Progenitor cell of endocrine pancreas (in vitro differentiated cells): ENCODE data around the gene KLHL34. TPM values are rescaled to one million over a fixed set of nuclear protein-coding genes. Genes with fewer than 3 reads are reported as not detected.

Experiments
- DNase-seq: peaks from one replicate; pipeline ENCODE4 v3.0.0; 2021; ENCODE audit warnings: low spot score; ENCODE audit not compliant: unreplicated experiment
- H3K27ac Mint-ChIP-seq: 2 replicates; pipeline ENCODE4 v1.8.0; 2021; ENCODE audit warnings: mild to moderate bottlenecking, moderate library complexity, mixed read lengths
- H3K27me3 Mint-ChIP-seq: 2 replicates; pipeline ENCODE4 v1.8.0; 2021; ENCODE audit warnings: mixed read lengths
- H3K36me3 Mint-ChIP-seq: 2 replicates; pipeline ENCODE4 v1.8.0; 2022; ENCODE audit warnings: mixed read lengths; ENCODE audit not compliant: insufficient read depth
- H3K4me1 Mint-ChIP-seq: 2 replicates; pipeline ENCODE4 v1.8.0; 2021; ENCODE audit warnings: low read depth, mixed read lengths
- H3K4me3 Mint-ChIP-seq: 2 replicates; pipeline ENCODE4 v1.8.0; 2021; ENCODE audit warnings: low read depth, mild to moderate bottlenecking, moderate library complexity, mixed read lengths
- H3K9me3 Mint-ChIP-seq: 2 replicates; pipeline ENCODE4 v1.8.0; 2021; ENCODE audit warnings: low read depth, mixed read lengths
- long read RNA-seq: library from polyadenylated mRNA; unstranded; transcript quantifications from one replicate; pipeline ENCODE4 v2.0.0, GENCODE V29; 2020
- total RNA-seq: library from RNA; stranded (reverse); gene quantifications from 2 replicates; pipeline ENCODE4 v1.2.1, GENCODE V29; 2021
- TF ChIP-seq, protein P1 (sequence below): fragments of 200-600 bp; sonication (generic); IDR thresholded peaks from one replicate; pipeline ENCODE4 v1.5.0; 2021; ENCODE audit warnings: antibody characterized with exemption, mild to moderate bottlenecking; ENCODE audit not compliant: unreplicated experiment

Gene KLHL34, protein sequence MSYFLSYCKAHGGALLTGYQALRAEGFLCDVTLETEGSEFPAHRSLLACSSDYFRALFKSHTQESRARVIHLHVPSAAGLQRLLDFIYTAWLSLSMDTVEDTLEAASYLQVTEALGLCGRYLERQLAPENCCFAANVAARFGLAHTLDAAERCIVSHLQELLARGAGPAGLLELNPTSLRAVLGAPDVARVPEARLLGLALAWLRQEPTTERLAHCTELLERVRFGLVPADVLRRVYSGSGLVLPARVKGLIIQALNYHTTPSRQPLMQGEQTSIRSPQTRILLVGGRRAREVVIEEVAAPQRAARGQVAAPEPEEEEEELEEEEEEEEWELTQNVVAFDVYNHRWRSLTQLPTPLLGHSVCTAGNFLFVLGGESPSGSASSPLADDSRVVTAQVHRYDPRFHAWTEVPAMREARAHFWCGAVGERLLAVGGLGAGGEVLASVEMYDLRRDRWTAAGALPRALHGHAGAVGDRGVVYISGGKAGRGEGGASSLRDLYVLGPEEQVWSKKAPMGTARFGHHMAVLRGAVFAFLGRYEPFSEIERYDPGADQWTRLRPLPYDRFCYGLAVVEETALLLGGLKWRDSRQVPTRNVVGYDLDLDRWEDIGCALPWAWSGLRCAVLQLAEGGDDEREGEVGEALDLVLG
- not detected in 2 replicates for total RNA-seq
- long read RNA-seq, partial matches to known transcripts = 0 of 1 reads
- long read RNA-seq, other reads (novel, unspliced or antisense) = 0 of 1 reads

DNA sequence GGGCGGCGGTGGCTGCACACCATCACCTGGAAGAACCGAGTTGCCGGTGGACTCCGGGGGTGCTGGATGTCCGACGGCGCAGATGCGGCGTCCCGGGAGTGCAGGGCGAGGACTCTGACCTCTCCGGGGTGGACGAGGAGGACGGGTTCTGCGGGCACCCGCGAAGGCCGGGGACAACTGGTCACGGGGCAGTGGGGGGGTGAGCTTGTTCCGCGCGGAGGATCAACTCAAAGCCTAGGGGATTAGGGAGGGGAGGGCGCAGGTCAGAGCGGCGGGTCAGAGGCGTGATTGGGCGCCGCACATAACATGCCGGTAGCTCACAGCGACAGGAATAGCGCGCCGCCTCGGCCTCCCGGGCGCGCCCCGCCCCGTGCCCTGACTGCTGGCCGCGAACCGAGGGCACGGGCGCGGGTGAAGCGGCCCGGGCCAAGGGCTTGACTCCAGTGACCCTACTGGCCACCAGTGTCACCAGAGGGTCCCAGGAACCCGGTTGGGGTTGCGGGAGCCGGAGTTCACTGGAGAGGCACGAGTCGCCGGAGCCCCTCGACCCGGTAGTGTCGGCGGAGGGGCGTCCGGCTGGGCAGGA lies at the start of gene KLHL34:
TSS of gene KLHL34 (minus strand) at position 179 of the 586 bp plus-strand sequence. CDS start 542 bp downstream, outside the sequence.
- Mint-ChIP-seq H3K27ac (no peak within 1 kb of the TSS), H3K9me3 (peaks cover 3% of the 10 kb centered on the region), H3K36me3 (peaks cover 14% of the 10 kb centered on the region), H3K27me3 (no peaks in the 10 kb centered on the region), H3K4me1 (no peaks in the 10 kb centered on the region), H3K4me3 (no peak within 1 kb of the TSS)
- no peak for DNase-seq
- TF ChIP-seq, protein P1, sequence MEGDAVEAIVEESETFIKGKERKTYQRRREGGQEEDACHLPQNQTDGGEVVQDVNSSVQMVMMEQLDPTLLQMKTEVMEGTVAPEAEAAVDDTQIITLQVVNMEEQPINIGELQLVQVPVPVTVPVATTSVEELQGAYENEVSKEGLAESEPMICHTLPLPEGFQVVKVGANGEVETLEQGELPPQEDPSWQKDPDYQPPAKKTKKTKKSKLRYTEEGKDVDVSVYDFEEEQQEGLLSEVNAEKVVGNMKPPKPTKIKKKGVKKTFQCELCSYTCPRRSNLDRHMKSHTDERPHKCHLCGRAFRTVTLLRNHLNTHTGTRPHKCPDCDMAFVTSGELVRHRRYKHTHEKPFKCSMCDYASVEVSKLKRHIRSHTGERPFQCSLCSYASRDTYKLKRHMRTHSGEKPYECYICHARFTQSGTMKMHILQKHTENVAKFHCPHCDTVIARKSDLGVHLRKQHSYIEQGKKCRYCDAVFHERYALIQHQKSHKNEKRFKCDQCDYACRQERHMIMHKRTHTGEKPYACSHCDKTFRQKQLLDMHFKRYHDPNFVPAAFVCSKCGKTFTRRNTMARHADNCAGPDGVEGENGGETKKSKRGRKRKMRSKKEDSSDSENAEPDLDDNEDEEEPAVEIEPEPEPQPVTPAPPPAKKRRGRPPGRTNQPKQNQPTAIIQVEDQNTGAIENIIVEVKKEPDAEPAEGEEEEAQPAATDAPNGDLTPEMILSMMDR = no peak

- H3K4me1 Mint-ChIP-seq = peaks cover 20% of the 10 kb centered on the region
- peak overlapping the region; percentile 77 for H3K27ac Mint-ChIP-seq
- no peaks in the 10 kb centered on the region for H3K27me3 Mint-ChIP-seq
Observed at GRCh38 chrX:21705225-21705624, 47.1 kb upstream of the KLHL34 start.

GRCh38 chrX:21702725-21703124 lies 44.6 kb upstream of the KLHL34 start:
- TF ChIP-seq, protein P1 = no peak
- Mint-ChIP-seq H3K27ac (no peak overlapping the region), H3K36me3 (no peaks in the 10 kb centered on the region), H3K9me3 (no peaks in the 10 kb centered on the region), H3K4me1 (peaks cover 20% of the 10 kb centered on the region), H3K27me3 (no peaks in the 10 kb centered on the region), H3K4me3 (no peak overlapping the region)
- no peak for DNase-seq

More at GRCh38 chrX:21705225-21705624, 47.1 kb upstream of the KLHL34 start:
- TF ChIP-seq, protein P1 = no peak
- H3K9me3 Mint-ChIP-seq = no peaks in the 10 kb centered on the region
- no peaks in the 10 kb centered on the region for H3K36me3 Mint-ChIP-seq
- DNase-seq = no peak
- no peak overlapping the region for H3K4me3 Mint-ChIP-seq

DNA sequence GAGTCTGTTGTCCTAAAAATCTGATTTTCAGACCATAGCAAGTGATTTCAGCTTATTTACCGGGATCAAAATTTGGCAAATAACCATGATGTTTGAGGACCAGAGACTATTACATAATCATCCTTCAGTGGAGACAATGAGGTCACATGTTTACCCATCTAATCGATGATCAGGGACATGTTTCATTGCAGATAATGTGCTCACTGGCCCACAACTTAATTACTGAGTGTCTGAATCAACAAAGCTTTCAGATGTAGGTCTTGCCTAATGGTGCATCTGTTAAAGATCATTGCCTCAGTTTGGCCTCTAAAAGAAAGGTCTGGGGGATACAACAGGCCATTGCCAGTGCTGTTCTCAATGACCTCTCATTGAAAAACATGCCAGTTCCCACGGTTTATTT lies 42.8 kb upstream of the KLHL34 start:
- TF ChIP-seq, protein P1 = no peak
- Mint-ChIP-seq H3K36me3 (no peaks in the 10 kb centered on the region), H3K27me3 (no peaks in the 10 kb centered on the region), H3K4me3 (no peak overlapping the region), H3K9me3 (no peaks in the 10 kb centered on the region), H3K27ac (no peak overlapping the region), H3K4me1 (peaks cover 20% of the 10 kb centered on the region)
- DNase-seq = no peak

DNA sequence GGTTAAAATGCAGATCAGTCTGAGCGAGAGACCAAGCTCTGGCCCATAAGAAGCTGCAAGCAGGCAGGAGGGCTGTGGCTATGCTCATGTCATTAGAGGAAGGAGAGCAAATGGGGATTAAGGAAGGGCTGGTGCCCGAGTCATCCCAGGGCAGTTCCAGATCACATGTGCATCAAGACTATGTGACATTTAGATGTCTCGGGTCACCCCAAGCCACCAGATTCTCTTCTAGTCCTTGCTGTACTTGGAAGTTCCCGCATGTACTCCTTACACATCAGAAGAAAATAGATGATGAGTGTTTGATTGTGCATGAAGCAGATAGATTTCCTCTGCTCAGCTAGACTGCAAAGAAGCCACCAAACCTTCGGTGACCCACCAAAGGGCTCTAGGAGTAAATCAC lies 42.1 kb upstream of the KLHL34 start:
- TF ChIP-seq, protein P1 = no peak
- no peak for DNase-seq
- H3K4me3 Mint-ChIP-seq = no peak overlapping the region
- peaks cover 20% of the 10 kb centered on the region for H3K4me1 Mint-ChIP-seq
- H3K36me3 Mint-ChIP-seq = no peaks in the 10 kb centered on the region
- no peaks in the 10 kb centered on the region for H3K27me3 Mint-ChIP-seq
- H3K27ac Mint-ChIP-seq = no peak overlapping the region
- no peaks in the 10 kb centered on the region for H3K9me3 Mint-ChIP-seq
